Adrenal gland (tissue), 5 donors: ENCODE results near the gene PDE8A.

Experiments
- CTCF ChIP-seq, 6 experiments: fragments of 450-650 bp in 4 of 6; fragments of 200-600 bp in 2 of 6; sonication (generic) in 1 of 6; IDR thresholded peaks; 1 replicate in 5 of 6; 2 replicates in 1 of 6; pipeline versions ENCODE4 v1.5.1 to v1.8.0; 2016 to 2021; ENCODE audit warnings: antibody characterized with exemption in 6 of 6, mild to moderate bottlenecking in 2 of 6, moderate library complexity in 1 of 6
- POLR2A ChIP-seq, 2 donors: fragments of 450-650 bp; IDR thresholded peaks; one replicate each; pipeline ENCODE4 v1.6.1; 2017; ENCODE audit warnings: antibody characterized with exemption in 2 of 2, mild to moderate bottlenecking in 2 of 2, moderate library complexity in 1 of 2
- donor health status: DM: no; HTN: no; CAD: no.

- no peak for TF ChIP-seq CTCF (IDR thresholded peaks at IDR 0.05)
- no peak for TF ChIP-seq POLR2A (IDR thresholded peaks at IDR 0.05)
These were observed 110.3 kb downstream of the PDE8A start for GRCh38 chr15:85091990-85092389.
